ENCODE results near the gene NLGN4X. TPM values are rescaled to one million over a fixed set of nuclear protein-coding genes. Genes with fewer than 3 reads are reported as not detected.

The NLGN4X gene
- total RNA-seq, 1 experiment from 2014 or later, result 44.3 TPM

DNA sequence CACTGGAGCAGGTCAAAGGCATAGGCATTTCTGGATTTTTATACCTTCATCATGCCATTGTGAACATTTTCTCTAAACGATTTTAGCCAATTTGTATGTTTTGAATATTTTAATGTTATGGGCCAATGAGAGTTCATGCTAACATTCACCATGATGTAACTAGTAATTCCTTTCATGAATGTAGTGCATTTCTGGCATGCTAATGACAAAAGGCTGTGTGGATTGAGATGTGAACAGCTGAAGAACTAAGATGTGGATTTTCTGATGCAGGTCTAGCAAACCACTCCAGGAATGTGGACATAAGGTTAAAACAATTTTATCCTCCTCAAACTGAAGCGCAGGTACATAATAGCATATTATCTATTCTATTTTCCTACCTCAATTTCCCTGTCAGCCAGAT, 269.4 kb downstream of the NLGN4X start:
- H3K36me3 ChIP-seq (ENCODE audit: insufficient read depth, low read length, poor library complexity, severe bottlenecking), result no peaks in the 10 kb centered on the region
- intact Hi-C loops (cut with micrococcal nuclease; ENCODE audit: unreplicated experiment), result no loop called here
- no peaks in the 10 kb centered on the region for H3K9me3 ChIP-seq (ENCODE audit: low read depth, low read length, poor library complexity, severe bottlenecking)
- no peak overlapping the region for H3K4me3 ChIP-seq (ENCODE audit: low read depth, low read length, poor library complexity, severe bottlenecking)
- no peak overlapping the region for H3K27ac ChIP-seq (ENCODE audit: low read depth, low read length, poor library complexity, severe bottlenecking)
- DNase-seq (ENCODE audit: low spot score), result no peak
- no TSS peak for BruUV-seq (replicated peaks)
- ChIA-PET CTCF (no interaction called here), POLR2A (ENCODE audit: low non-redundant PET) (no interaction called here)
- no peaks in the 10 kb centered on the region for H3K27me3 ChIP-seq (replicated peaks; ENCODE audit: insufficient read depth, low read depth, low read length, poor library complexity)
- H3K4me1 ChIP-seq (ENCODE audit: insufficient read depth, low read length, poor library complexity, severe bottlenecking), result peaks cover 30% of the 10 kb centered on the region
- TF ChIP-seq, protein P1, sequence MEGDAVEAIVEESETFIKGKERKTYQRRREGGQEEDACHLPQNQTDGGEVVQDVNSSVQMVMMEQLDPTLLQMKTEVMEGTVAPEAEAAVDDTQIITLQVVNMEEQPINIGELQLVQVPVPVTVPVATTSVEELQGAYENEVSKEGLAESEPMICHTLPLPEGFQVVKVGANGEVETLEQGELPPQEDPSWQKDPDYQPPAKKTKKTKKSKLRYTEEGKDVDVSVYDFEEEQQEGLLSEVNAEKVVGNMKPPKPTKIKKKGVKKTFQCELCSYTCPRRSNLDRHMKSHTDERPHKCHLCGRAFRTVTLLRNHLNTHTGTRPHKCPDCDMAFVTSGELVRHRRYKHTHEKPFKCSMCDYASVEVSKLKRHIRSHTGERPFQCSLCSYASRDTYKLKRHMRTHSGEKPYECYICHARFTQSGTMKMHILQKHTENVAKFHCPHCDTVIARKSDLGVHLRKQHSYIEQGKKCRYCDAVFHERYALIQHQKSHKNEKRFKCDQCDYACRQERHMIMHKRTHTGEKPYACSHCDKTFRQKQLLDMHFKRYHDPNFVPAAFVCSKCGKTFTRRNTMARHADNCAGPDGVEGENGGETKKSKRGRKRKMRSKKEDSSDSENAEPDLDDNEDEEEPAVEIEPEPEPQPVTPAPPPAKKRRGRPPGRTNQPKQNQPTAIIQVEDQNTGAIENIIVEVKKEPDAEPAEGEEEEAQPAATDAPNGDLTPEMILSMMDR (conservative IDR thresholded peaks at IDR 0.05; ENCODE audit: low read depth, low read length), result no peak
- no peak for TF ChIP-seq EZH2 (IDR thresholded peaks at IDR 0.05; ENCODE audit: borderline replicate concordance, low read depth, low read length, poor library complexity, severe bottlenecking)

DNA sequence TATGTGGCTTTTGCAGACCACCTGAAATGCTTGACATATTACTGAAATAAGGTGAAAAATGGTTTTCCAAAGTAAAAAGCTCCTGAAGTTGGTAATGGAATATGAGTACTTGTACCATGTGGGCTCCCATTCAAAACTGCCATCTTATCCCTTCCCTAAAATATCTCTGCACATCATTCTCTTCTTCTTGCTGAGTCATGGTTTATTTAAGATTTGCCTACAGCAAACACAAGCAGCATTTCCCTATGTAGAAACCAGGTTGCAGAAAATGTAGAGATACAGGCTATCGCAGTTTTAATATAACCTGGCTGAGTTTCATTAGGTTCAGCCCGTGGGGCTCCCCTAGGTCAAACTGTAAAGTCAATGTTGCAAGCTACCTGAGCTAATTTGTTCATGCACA, 270.1 kb downstream of the NLGN4X start:
- Histone ChIP-seq H3K27ac (ENCODE audit: low read depth, low read length, poor library complexity, severe bottlenecking) (peak overlapping the region; percentile 6), H3K4me3 (ENCODE audit: low read depth, low read length, poor library complexity, severe bottlenecking) (no peak overlapping the region), H3K9me3 (ENCODE audit: low read depth, low read length, poor library complexity, severe bottlenecking) (no peaks in the 10 kb centered on the region), H3K27me3 (replicated peaks; ENCODE audit: insufficient read depth, low read depth, low read length, poor library complexity) (no peaks in the 10 kb centered on the region), H3K4me1 (ENCODE audit: insufficient read depth, low read length, poor library complexity, severe bottlenecking) (peaks cover 35% of the 10 kb centered on the region), H3K36me3 (ENCODE audit: insufficient read depth, low read length, poor library complexity, severe bottlenecking) (no peaks in the 10 kb centered on the region)
- BruUV-seq (replicated peaks), result no TSS peak
- DNase-seq (ENCODE audit: low spot score), result no peak
- TF ChIP-seq, protein P1 (conservative IDR thresholded peaks at IDR 0.05; ENCODE audit: low read depth, low read length), result no peak
- no peak for TF ChIP-seq EZH2 (IDR thresholded peaks at IDR 0.05; ENCODE audit: borderline replicate concordance, low read depth, low read length, poor library complexity, severe bottlenecking)
- ChIA-PET POLR2A (ENCODE audit: low non-redundant PET) (no interaction called here), CTCF (no interaction called here)
- intact Hi-C loops (cut with micrococcal nuclease; ENCODE audit: unreplicated experiment), result no loop called here

DNA sequence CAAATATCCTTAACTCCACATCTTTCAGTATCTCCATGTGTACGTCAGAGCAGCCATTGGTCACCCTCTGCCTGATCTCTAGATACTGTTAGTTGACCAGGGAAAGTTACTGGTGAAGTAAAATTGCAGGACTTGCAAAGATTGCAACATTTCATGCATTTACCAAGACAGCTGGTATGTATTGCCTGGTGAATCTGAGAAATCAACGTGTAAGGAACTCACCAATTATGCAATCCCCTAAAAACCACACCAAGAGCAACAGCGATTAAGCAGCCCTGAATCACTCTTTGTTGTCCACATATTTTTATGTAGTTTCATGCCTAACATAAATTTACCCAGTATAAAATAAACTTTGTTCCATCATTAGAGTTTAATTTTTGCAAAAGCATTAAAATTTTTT, 271.2 kb downstream of the NLGN4X start:
- no peaks in the 10 kb centered on the region for H3K9me3 ChIP-seq (ENCODE audit: low read depth, low read length, poor library complexity, severe bottlenecking)
- H3K4me1 ChIP-seq (ENCODE audit: insufficient read depth, low read length, poor library complexity, severe bottlenecking), result peaks cover 40% of the 10 kb centered on the region
- peak; percentile 63 for DNase-seq (ENCODE audit: low spot score)
- BruUV-seq (replicated peaks), result no TSS peak
- peak overlapping the region; percentile 4 for H3K4me3 ChIP-seq (ENCODE audit: low read depth, low read length, poor library complexity, severe bottlenecking)
- POLR2A ChIA-PET (ENCODE audit: low non-redundant PET), result no interaction called here
- H3K27me3 ChIP-seq (replicated peaks; ENCODE audit: insufficient read depth, low read depth, low read length, poor library complexity), result no peaks in the 10 kb centered on the region
- no peaks in the 10 kb centered on the region for H3K36me3 ChIP-seq (ENCODE audit: insufficient read depth, low read length, poor library complexity, severe bottlenecking)
- TF ChIP-seq EZH2 (IDR thresholded peaks at IDR 0.05; ENCODE audit: borderline replicate concordance, low read depth, low read length, poor library complexity, severe bottlenecking), result no peak
- TF ChIP-seq, protein P1 (conservative IDR thresholded peaks at IDR 0.05; ENCODE audit: low read depth, low read length), result no peak
- H3K27ac ChIP-seq (ENCODE audit: low read depth, low read length, poor library complexity, severe bottlenecking), result no peak overlapping the region
- CTCF ChIA-PET, result no interaction called here
- intact Hi-C loops (cut with micrococcal nuclease; ENCODE audit: unreplicated experiment), result no loop called here
